IMR-90 (cell line): Measurements from ENCODE around the gene SCN4A. TPM values are rescaled to one million over a fixed set of nuclear protein-coding genes. Genes with fewer than 3 reads are reported as not detected.

Experiments used
- ATAC-seq: fragments of 200-7000 bp; cut with Tn5 transposase; 2 replicates; pipeline ENCODE4 v1.9.1; 2020; ENCODE audit warnings: low read depth, mild to moderate bottlenecking, moderate library complexity
- BruUV-seq: library from RNA; stranded (reverse); fragments of 400-500 nt; replicated peaks from 2 replicates; lab custom pipeline; 2021; lab: Mats Ljungman, UMichigan
- CTCF ChIA-PET: fragments of 300-600 bp; formaldehyde crosslinking; extraction: SDS; loops from one replicate; lab custom pipeline; 2021; ENCODE audit warnings: antibody characterized with exemption; lab: Yijun Ruan, JAX
- POLR2A ChIA-PET: fragments of 300-600 bp; sonication (Branson Sonifier 250); formaldehyde crosslinking; loops from one replicate; lab custom pipeline; 2022; ENCODE audit warnings: antibody characterized with exemption; ENCODE audit not compliant: unreplicated experiment; lab: Charles Lee
- DNase-seq: peaks from one replicate; pipeline ENCODE4 v3.0.0; 2013
- H2AFZ ChIP-seq: replicated peaks from 2 replicates; pipeline ENCODE3; 2013; ENCODE audit warnings: low read length, mild to moderate bottlenecking; ENCODE audit not compliant: poor library complexity
- H2AK5ac ChIP-seq: 2 replicates; pipeline ENCODE4 v1.6.1; 2013; ENCODE audit warnings: low read depth, low read length, inconsistent platforms
- H2AK9ac ChIP-seq: replicated peaks from 2 replicates; pipeline ENCODE3; 2013; ENCODE audit warnings: mild to moderate bottlenecking, low read depth, low read length, moderate library complexity; ENCODE audit not compliant: poor library complexity
- H2BK120ac ChIP-seq: 2 replicates; pipeline ENCODE4 v1.6.1; 2013; ENCODE audit warnings: low read depth, low read length, inconsistent platforms
- H2BK15ac ChIP-seq: 3 replicates; pipeline ENCODE4 v1.6.1; 2013; ENCODE audit warnings: low read depth, low read length, inconsistent platforms
- H2BK20ac ChIP-seq: 2 replicates; pipeline ENCODE4 v1.6.1; 2013; ENCODE audit warnings: low read depth, mild to moderate bottlenecking, inconsistent platforms, low read length, moderate library complexity
- H2BK5ac ChIP-seq: 2 replicates; pipeline ENCODE4 v1.6.1; 2013; ENCODE audit warnings: mild to moderate bottlenecking, low read depth, low read length, inconsistent platforms; ENCODE audit not compliant: poor library complexity, severe bottlenecking
- H3K14ac ChIP-seq: replicated peaks from 2 replicates; pipeline ENCODE4 v1.6.1; 2013; ENCODE audit warnings: low read depth, low read length, inconsistent platforms
- H3K18ac ChIP-seq: 2 replicates; pipeline ENCODE4 v1.6.1; 2013; ENCODE audit warnings: low read depth, low read length, control low read depth
- H3K23ac ChIP-seq: 2 replicates; pipeline ENCODE4 v1.6.1; 2013; ENCODE audit warnings: low read depth, low read length, inconsistent platforms
- H3K27ac ChIP-seq: 2 replicates; pipeline ENCODE4 v1.5.1; 2013; ENCODE audit warnings: mild to moderate bottlenecking, control low read depth, low read length; ENCODE audit not compliant: insufficient read depth
- H3K27me3 ChIP-seq: 2 replicates; pipeline ENCODE4 v1.6.1; 2013; ENCODE audit warnings: low read length; ENCODE audit not compliant: control insufficient read depth, insufficient read depth
- H3K36me3 ChIP-seq: 2 replicates; pipeline ENCODE4 v1.6.1; 2013; ENCODE audit warnings: low read length, mixed read lengths; ENCODE audit not compliant: control insufficient read depth, insufficient read depth
- H3K4ac ChIP-seq: 2 replicates; pipeline ENCODE4 v1.6.1; 2013; ENCODE audit warnings: low read depth, low read length, inconsistent platforms
- H3K4me1 ChIP-seq: 2 replicates; pipeline ENCODE4 v1.6.1; 2013; ENCODE audit warnings: low read length, mixed read lengths; ENCODE audit not compliant: control insufficient read depth, insufficient read depth
- H3K4me2 ChIP-seq: 2 replicates; pipeline ENCODE4 v1.6.1; 2013; ENCODE audit warnings: low read depth, mild to moderate bottlenecking, control low read depth, low read length, moderate library complexity
- H3K4me3 ChIP-seq: 2 replicates; pipeline ENCODE4 v1.5.1; 2013; ENCODE audit warnings: low read depth, mild to moderate bottlenecking, control low read depth, low read length, moderate library complexity; ENCODE audit not compliant: insufficient read depth
- H3K56ac ChIP-seq: 2 replicates; pipeline ENCODE4 v1.6.1; 2013; ENCODE audit warnings: low read length, inconsistent platforms; ENCODE audit not compliant: insufficient read depth; ENCODE audit errors: extremely low read depth
- H3K79me1 ChIP-seq, 2 experiments: 2 replicates each; pipeline ENCODE4 v1.6.1; 2013; ENCODE audit warnings: low read length in 2 of 2, inconsistent platforms in 1 of 2, low read depth in 1 of 2
- H3K9ac ChIP-seq: 2 replicates; pipeline ENCODE4 v1.6.1; 2013; ENCODE audit warnings: low read depth, low read length, control low read depth
- H3K9me1 ChIP-seq: 2 replicates; pipeline ENCODE4 v1.6.1; 2013; ENCODE audit warnings: low read length, inconsistent platforms; ENCODE audit not compliant: insufficient read depth
- H3K9me3 ChIP-seq: 2 replicates; pipeline ENCODE4 v1.6.1; 2013; ENCODE audit warnings: low read length; ENCODE audit not compliant: control insufficient read depth, insufficient read depth
- H4K20me1 ChIP-seq: 2 replicates; pipeline ENCODE4 v1.6.1; 2013; ENCODE audit warnings: low read length, inconsistent platforms; ENCODE audit not compliant: insufficient read depth
- H4K5ac ChIP-seq: 2 replicates; pipeline ENCODE4 v1.6.1; 2013; ENCODE audit warnings: mild to moderate bottlenecking, low read depth, low read length, control low read depth
- H4K8ac ChIP-seq, 2 experiments: 2 replicates each; pipeline ENCODE4 v1.6.1; 2013; ENCODE audit warnings: low read depth in 2 of 2, low read length in 2 of 2, control low read depth in 1 of 2, inconsistent platforms in 1 of 2
- H4K91ac ChIP-seq: 2 replicates; pipeline ENCODE4 v1.6.1; 2013; ENCODE audit warnings: low read depth, low read length, inconsistent platforms; ENCODE audit not compliant: insufficient read depth
- CEBPB ChIP-seq: IDR thresholded peaks from 2 replicates; pipeline ENCODE4 v1.6.1; 2012; ENCODE audit warnings: low read depth, low read length, improper control_type of control experiment
- CTCF ChIP-seq: conservative IDR thresholded peaks from 2 replicates; pipeline ENCODE4 v1.5.1; 2012; ENCODE audit warnings: mild to moderate bottlenecking, low read depth, low read length, improper control_type of control experiment
- FOS ChIP-seq: fragments of 150-350 bp; IDR thresholded peaks from 2 replicates; pipeline ENCODE4 v1.6.1; 2016; ENCODE audit warnings: low read depth, low read length
- MAZ ChIP-seq: IDR thresholded peaks from 2 replicates; pipeline ENCODE4 v1.6.1; 2012; ENCODE audit warnings: low read depth, mild to moderate bottlenecking, low read length, improper control_type of control experiment, moderate library complexity, borderline replicate concordance
- MXI1 ChIP-seq: IDR thresholded peaks from 2 replicates; pipeline ENCODE4 v1.6.1; 2012; ENCODE audit warnings: low read depth, mild to moderate bottlenecking, low read length, moderate library complexity, borderline replicate concordance
- NFE2L2 ChIP-seq: fragments of 150-350 bp; IDR thresholded peaks from 2 replicates; pipeline ENCODE4 v1.6.1; 2016; ENCODE audit warnings: low read depth, mild to moderate bottlenecking, low read length
- POLR2A ChIP-seq: IDR thresholded peaks from 2 replicates; pipeline ENCODE4 v1.6.1; 2012; ENCODE audit warnings: mild to moderate bottlenecking, low read depth, low read length
- RAD21 ChIP-seq: IDR thresholded peaks from 2 replicates; pipeline ENCODE4 v1.6.1; 2012; ENCODE audit warnings: low read length, improper control_type of control experiment
- RCOR1 ChIP-seq: IDR thresholded peaks from 2 replicates; pipeline ENCODE4 v1.6.1; 2012; ENCODE audit warnings: mild to moderate bottlenecking, low read length, improper control_type of control experiment; ENCODE audit not compliant: insufficient replicate concordance
- RFX5 ChIP-seq: IDR thresholded peaks from 2 replicates; pipeline ENCODE4 v1.8.0; 2012; ENCODE audit warnings: low read depth, mild to moderate bottlenecking, low read length, moderate library complexity
- SMC3 ChIP-seq: fragments of 150-350 bp; IDR thresholded peaks from 2 replicates; pipeline ENCODE4 v1.6.1; 2016; ENCODE audit warnings: low read depth, mild to moderate bottlenecking, antibody characterized with exemption, low read length, moderate library complexity
- USF2 ChIP-seq: fragments of 150-350 bp; IDR thresholded peaks from 2 replicates; pipeline ENCODE4 v1.6.1; 2017; ENCODE audit warnings: mild to moderate bottlenecking, antibody characterized with exemption, low read length, low read depth
- WGBS, 2 experiments: methylation state at CpG; one replicate each; pipeline versions ENCODE4 v1.1.5 to v1.1.7; 2013; ENCODE audit warnings: missing lambda C conversion rate in 2 of 2; ENCODE audit not compliant: insufficient read length in 1 of 2; ENCODE audit errors: extremely low coverage in 2 of 2; 5-methylcytosine and 5-hydroxymethylcytosine counted together
- dilution Hi-C: fragments of 300-500 bp; cut with HindIII; formaldehyde crosslinking; loops from one replicate; pipeline ENCODE4 v1.14.3; 2018; ENCODE audit warnings: low sequenced_read_pairs; ENCODE audit not compliant: unreplicated experiment
- in situ Hi-C: fragments of 300-500 bp; cut with MboI; formaldehyde crosslinking; loops from 3 replicates; pipeline ENCODE4 v1.14.3; 2019; ENCODE audit warnings: low sequenced_read_pairs, inconsistent platforms, mixed read lengths
- intact Hi-C: fragments of 100-400 bp; cut with micrococcal nuclease; formaldehyde crosslinking; loops from 2 replicates; pipeline ENCODE4 v1.10.0; 2022
- polyA plus RNA-seq, 3 experiments: library from polyadenylated mRNA; depleted of rRNA; stranded (reverse); fragments of >200 nt; gene quantifications; 2 replicates each; pipeline ENCODE4 v1.2.3, GENCODE V29; 2012; ENCODE audit warnings: low replicate concordance in 1 of 3
- total RNA-seq: library from RNA; depleted of rRNA; stranded (reverse); fragments of >200 nt; gene quantifications from 2 replicates; pipeline ENCODE4 v1.2.3, GENCODE V29; 2012

SCN4A gene
- total and polyA plus RNA-seq, 2 of the 4 experiments (the other 2 are of a cell fraction), result not detected

GRCh38 chr17:63984651-63985386 lies 12.1 kb upstream of the SCN4A start (continued):
- no peak for TF ChIP-seq USF2
- peak; percentile 95 for TF ChIP-seq FOS

- H3K14ac ChIP-seq, result no peak overlapping the region
- H2AK9ac ChIP-seq, result no peak overlapping the region
- no peaks in the 10 kb centered on the region for H4K20me1 ChIP-seq
- no peak overlapping the region for H3K23ac ChIP-seq
- H4K8ac ChIP-seq, result no peak overlapping the region
- no peak overlapping the region for H3K56ac ChIP-seq
- peaks cover 9% of the 10 kb centered on the region; the same call in 1 of the 2 replicates for H3K9me1 ChIP-seq
- no peak overlapping the region for H3K9ac ChIP-seq
- dilution Hi-C loops, result no loop called here
- H3K36me3 ChIP-seq, result no peaks in the 10 kb centered on the region
- no peak for ATAC-seq
- peak; percentile 38 for DNase-seq
- BruUV-seq, result no TSS peak
- WGBS, 2 experiments, result 100% methylated on average over 1 of the region's 5 CpGs; no CpG with 5 or more reads in 1 of the 2 experiments
- H4K91ac ChIP-seq, result no peak overlapping the region
- no peak overlapping the region for H3K4ac ChIP-seq
- no peak overlapping the region for H3K27ac ChIP-seq
- CTCF ChIA-PET, result no interaction called here
- H3K18ac ChIP-seq, result no peak overlapping the region
- no peak overlapping the region for H2BK120ac ChIP-seq
- H4K5ac ChIP-seq, result no peak overlapping the region
- H3K9me3 ChIP-seq, result peaks cover 4% of the 10 kb centered on the region
- H3K27me3 ChIP-seq, result peaks cover 2% of the 10 kb centered on the region; the same call in 1 of the 2 replicates
- H3K4me2 ChIP-seq, result no peak overlapping the region
- no peak overlapping the region for H2BK5ac ChIP-seq
- no peak overlapping the region for H3K4me3 ChIP-seq
- intact Hi-C loops, result no loop called here
- peak overlapping the region; percentile 71 for H2AFZ ChIP-seq
- 0 out of 2 replicates have a peak overlapping the region, but pooled peaks have one; percentile 30 for H2BK20ac ChIP-seq
- no peak overlapping the region for H2AK5ac ChIP-seq
- H2BK15ac ChIP-seq, result peak overlapping the region; percentile 56; the same call in 2 of the 3 replicates
- no peaks in the 10 kb centered on the region for H3K79me1 ChIP-seq
- in situ Hi-C loops, result no loop called here
- peaks cover 8% of the 10 kb centered on the region; the same call in 1 of the 2 replicates for H3K4me1 ChIP-seq
- POLR2A ChIA-PET, result interaction anchor here (0.5 kb wide), 1 partner anchor 222 kb away, joined by 17 read pairs; no protein-coding TSS in a partner anchor
- TF ChIP-seq CEBPB, result no peak
- TF ChIP-seq MXI1, result no peak
- no peak for TF ChIP-seq NFE2L2
- TF ChIP-seq USF2, result no peak
- no peak for TF ChIP-seq SMC3
- TF ChIP-seq RFX5, result no peak
- no peak for TF ChIP-seq RCOR1
- TF ChIP-seq CTCF, result no peak
- no peak for TF ChIP-seq MAZ
- no peak for TF ChIP-seq RAD21
- TF ChIP-seq POLR2A, result no peak
Measured at GRCh38 chr17:63984236-63984635, 11.5 kb upstream of the SCN4A start.
